Heart left ventricle (tissue), 13 donors: ENCODE data around the gene ATP2B2.

ENCODE experiments used
- CTCF ChIP-seq, 12 donors: fragments of 200-600 bp; sonication (generic) in 4 of 12; IDR thresholded peaks; one replicate each; pipeline versions ENCODE4 v1.5.0 to v1.8.0; 2018 to 2022; ENCODE audit warnings: antibody characterized with exemption in 12 of 12, mild to moderate bottlenecking in 5 of 12
- POLR2A ChIP-seq, 2 donors: fragments of 450-650 bp; IDR thresholded peaks; one replicate each; pipeline ENCODE4 v1.6.1; 2017; ENCODE audit warnings: antibody characterized with exemption in 2 of 2, mild to moderate bottlenecking in 2 of 2, moderate library complexity in 2 of 2
- donor health status: ischemic (EF 13 %, LVEDD 7.1; RV severe dilation, severe dysfunction).
- donor health status: DM: no; HTN: yes; CAD: no.
- donor health status: DM: no; HTN: no; CAD: no.
- donor health status: ischemic (EF 25% LVEDD 6.9; RV normal size, moderate dysfunction).
- donor health status: ischemic (EF 25% LVEDD 5.7; RV mildly dilated, moderate dysfunction).
- donor health status: ischemic (EF 35%, LVEDD 5.7; RV mildly dilated, moderate dysfunction).
- donor health status: nonischemic (EF 11% LVEDD 7.7; RV severe dilation, severe dysfunction).
- donor health status: DM: yes; HTN: yes; CAD: no.
- donor health status: PGD.
- donor health status: ischemic (EF 29% LVEDD 5.4; RV normal size, mild dysfunction).
- donor health status: nonischemic (EF 23%, LVEDD 6.1; RV moderate dilation, normal function).

- TF ChIP-seq POLR2A (IDR thresholded peaks at IDR 0.05) (no peak), CTCF (IDR thresholded peaks at IDR 0.05) (no peak)
Measured at GRCh38 chr3:10305331-10305902, 200.0 kb downstream of the ATP2B2 start.
